HepG2 (cell line): Measurements from ENCODE around the gene CTSO. TPM values are rescaled to one million over a fixed set of nuclear protein-coding genes. Genes with fewer than 3 reads are reported as not detected.

Experiments used
- ATAC-seq: fragments of 200-7000 bp; cut with Tn5 transposase; 3 replicates; pipeline ENCODE4 v1.9.1; 2020; ENCODE audit warnings: mild to moderate bottlenecking, moderate library complexity
- BruUV-seq: library from RNA; stranded (reverse); fragments of 400-500 nt; replicated peaks from 2 replicates; lab custom pipeline; 2021; lab: Mats Ljungman, UMichigan
- CTCF ChIA-PET: fragments of 300-600 bp; formaldehyde crosslinking; extraction: SDS; loops from one replicate; lab custom pipeline; 2021; ENCODE audit warnings: low total read pairs, inconsistent platforms, low intra/inter-chr PET ratio; lab: Yijun Ruan, JAX
- POLR2A ChIA-PET: fragments of 350-600 bp; sonication (Branson Sonifier 250); formaldehyde crosslinking; loops from one replicate; lab custom pipeline; 2020; ENCODE audit warnings: antibody characterized with exemption, inconsistent platforms; lab: Yijun Ruan, JAX
- DNase-seq: peaks from one replicate; pipeline ENCODE4 v3.0.0-alpha.2; 2015; ENCODE audit warnings: low spot score
- FAIRE-seq: peaks from 3 replicates; lab custom pipeline; 2011; peaks lifted over from hg19 to GRCh38; lab: Jason Lieb, UNC
- H2AFZ ChIP-seq: one replicate; pipeline ENCODE4 v1.6.1; 2011; ENCODE audit warnings: low read length, inconsistent platforms
- H3K27ac ChIP-seq: fragments of 300-600 bp; 3 replicates; pipeline ENCODE4 v1.8.0; 2011; ENCODE audit warnings: mixed run types, mild to moderate bottlenecking, mixed read lengths, low read length, inconsistent platforms; ENCODE audit not compliant: insufficient read depth; ENCODE audit errors: extremely low read length
- H3K27me3 ChIP-seq, 2 experiments: fragments of 200-600 bp in 1 of 2; 2 replicates in 1 of 2; 3 replicates in 1 of 2; pipeline versions ENCODE4 v1.6.0 to v1.8.0; 2011; ENCODE audit warnings: low read length in 2 of 2, mild to moderate bottlenecking in 2 of 2, moderate library complexity in 2 of 2, inconsistent platforms in 1 of 2; ENCODE audit not compliant: insufficient read depth in 2 of 2, control insufficient read depth in 1 of 2
- H3K36me3 ChIP-seq, 2 experiments: fragments of 200-600 bp in 1 of 2; replicated peaks in 1 of 2; 2 replicates in 1 of 2; 3 replicates in 1 of 2; pipeline versions ENCODE4 v1.5.1 to v1.8.0; 2011; ENCODE audit warnings: low read length in 2 of 2, inconsistent platforms in 1 of 2; ENCODE audit not compliant: insufficient read depth in 2 of 2, control insufficient read depth in 1 of 2
- H3K4me1 ChIP-seq: 2 replicates; pipeline ENCODE4 v1.5.1; 2012; ENCODE audit warnings: low read length, inconsistent platforms; ENCODE audit not compliant: insufficient read depth
- H3K4me2 ChIP-seq: 2 replicates; pipeline ENCODE4 v1.6.0; 2011; ENCODE audit warnings: low read depth, low read length, inconsistent platforms
- H3K4me3 ChIP-seq, 3 experiments: fragments of 200-600 bp in 1 of 3; sonication (generic), shearing (Covaris generic) in 1 of 3; replicated peaks in 1 of 3; 2 replicates each; pipeline ENCODE4 v1.5.1; 2011 to 2016; ENCODE audit warnings: low read length in 3 of 3, inconsistent platforms in 2 of 3, low read depth in 2 of 3, mild to moderate bottlenecking in 2 of 3, control low read depth in 1 of 3, mixed read lengths in 1 of 3; ENCODE audit not compliant: insufficient read depth in 1 of 3
- H3K79me2 ChIP-seq: one replicate; pipeline ENCODE4 v1.6.1; 2011; ENCODE audit warnings: low read length, inconsistent platforms; ENCODE audit not compliant: insufficient read depth
- H3K9ac ChIP-seq: 2 replicates; pipeline ENCODE4 v1.6.0; 2011; ENCODE audit warnings: mild to moderate bottlenecking, low read depth, low read length, inconsistent platforms; ENCODE audit not compliant: insufficient read depth
- H3K9me3 ChIP-seq: 2 replicates; pipeline ENCODE4 v1.5.1; 2012; ENCODE audit warnings: mild to moderate bottlenecking, low read length
- H4K20me1 ChIP-seq: 2 replicates; pipeline ENCODE4 v1.6.0; 2011; ENCODE audit warnings: inconsistent platforms, mild to moderate bottlenecking, low read length, moderate library complexity; ENCODE audit not compliant: insufficient read depth
- CTCF ChIP-seq: sonication (generic); formaldehyde crosslinking; IDR thresholded peaks from 2 replicates; pipeline ENCODE4 v1.5.0; 2020; ENCODE audit warnings: mild to moderate bottlenecking, missing genetic modification reagents, moderate library complexity
- PHF8 ChIP-seq: sonication (generic); formaldehyde crosslinking; IDR thresholded peaks from 2 replicates; pipeline ENCODE4 v1.5.0; 2020; ENCODE audit warnings: missing genetic modification reagents
- UBTF ChIP-seq: sonication (generic); formaldehyde crosslinking; IDR thresholded peaks from 2 replicates; pipeline ENCODE4 v1.4.0; 2020; ENCODE audit warnings: mild to moderate bottlenecking, missing genetic modification reagents
- ZNF580 ChIP-seq: IDR thresholded peaks from 2 replicates; pipeline ENCODE4 v1.6.1; 2016; ENCODE audit warnings: low read depth, borderline replicate concordance
- WGBS: methylation state at CpG from one replicate; pipeline ENCODE4 v1.1.6; 2017; ENCODE audit warnings: low lambda C conversion rate; 5-methylcytosine and 5-hydroxymethylcytosine counted together
- in situ Hi-C: cut with HindIII; loops from 2 replicates; pipeline ENCODE4 v1.10.0; 2017; ENCODE audit warnings: low pct_unique_long_range_greater_than_20kb; ENCODE audit not compliant: extremely low pct_ligation_motif_present
- intact Hi-C: fragments of 100-400 bp; cut with micrococcal nuclease; formaldehyde crosslinking; loops from one replicate; pipeline ENCODE4 v1.10.0; 2022; ENCODE audit not compliant: unreplicated experiment
- polyA plus RNA-seq, 8 experiments: library from polyadenylated mRNA; depleted of rRNA in 3 of 8; stranded (reverse) in 7 of 8; unstranded in 1 of 8; fragments of >200 nt; fragmentation: Illumina TruSeq in 4 of 8; extraction: Trizol in 4 of 8; gene quantifications; 2 replicates each; pipeline versions ENCODE4 v1.2.1 to v1.2.3, GENCODE V29; 2011 to 2016; ENCODE audit warnings: low read depth in 4 of 8, missing spikeins in 1 of 8, mixed read lengths in 1 of 8; ENCODE audit not compliant: insufficient read depth in 1 of 8
- total RNA-seq, 5 experiments: library from RNA; depleted of rRNA; stranded (reverse); fragments of >200 nt; fragmentation: Illumina TruSeq; extraction: Trizol; gene quantifications; 2 replicates each; pipeline ENCODE4 v1.2.3, GENCODE V29; 2016; ENCODE audit warnings: low read depth in 1 of 5

Gene CTSO
- total and polyA plus RNA-seq, 2 of the 13 experiments (the other 11 are each of a cell fraction or from before 2014, with no cell fraction given) = 0.07 to 0.17 TPM

- no peak for TF ChIP-seq UBTF (CRISPR knock-in tag)
These were observed 46.8 kb upstream of the CTSO start (continued) for GRCh38 chr4:156000491-156000890.

- CTCF ChIA-PET = no interaction called here
- WGBS = 8% methylated on average over 7 of the region's 7 CpGs
These were observed 46.1 kb upstream of the CTSO start for GRCh38 chr4:155999725-156000124.

More at GRCh38 chr4:155999725-156000124, 46.1 kb upstream of the CTSO start:
- Histone ChIP-seq H3K4me2 (no peak overlapping the region), H3K4me3 (no peak overlapping the region), H3K9me3 (no peaks in the 10 kb centered on the region), H4K20me1 (no peaks in the 10 kb centered on the region), H3K4me1 (no peaks in the 10 kb centered on the region), H3K9ac (no peak overlapping the region), H2AFZ (no peak overlapping the region)
- BruUV-seq = no TSS peak
- FAIRE-seq = no peak
- POLR2A ChIA-PET = no interaction called here
- no peak for DNase-seq
- intact Hi-C loops = no loop called here
- TF ChIP-seq PHF8 (CRISPR knock-in tag) (no peak), ZNF580 (CRISPR knock-in tag) (no peak), CTCF (CRISPR knock-in tag) (0 out of 2 replicates have a peak, but pooled peaks have one; percentile 14)
- TF ChIP-seq, all 625 proteins: peak for 1
- in situ Hi-C loops = no loop called here
- Histone ChIP-seq H3K27ac (no peak overlapping the region), H3K27me3 (no peaks in the 10 kb centered on the region), H3K36me3 (no peaks in the 10 kb centered on the region), H3K79me2 (no peaks in the 10 kb centered on the region)
- peak; percentile 66 for ATAC-seq
